Gastroesophageal sphincter (tissue), 3 donors: ENCODE results near the gene SPATA46.

Experiments
- CTCF ChIP-seq, 4 experiments: fragments of 200-600 bp in 2 of 4; fragments of 450-650 bp in 2 of 4; sonication (generic) in 1 of 4; IDR thresholded peaks; one replicate each; pipeline ENCODE4 v1.5.1; 2017 to 2019; ENCODE audit warnings: antibody characterized with exemption in 4 of 4, mild to moderate bottlenecking in 2 of 4, moderate library complexity in 2 of 4
- POLR2A ChIP-seq, 2 donors: fragments of 450-650 bp; IDR thresholded peaks; one replicate each; pipeline ENCODE4 v1.6.1; 2017; ENCODE audit warnings: antibody characterized with exemption in 2 of 2, mild to moderate bottlenecking in 2 of 2, moderate library complexity in 1 of 2

DNA sequence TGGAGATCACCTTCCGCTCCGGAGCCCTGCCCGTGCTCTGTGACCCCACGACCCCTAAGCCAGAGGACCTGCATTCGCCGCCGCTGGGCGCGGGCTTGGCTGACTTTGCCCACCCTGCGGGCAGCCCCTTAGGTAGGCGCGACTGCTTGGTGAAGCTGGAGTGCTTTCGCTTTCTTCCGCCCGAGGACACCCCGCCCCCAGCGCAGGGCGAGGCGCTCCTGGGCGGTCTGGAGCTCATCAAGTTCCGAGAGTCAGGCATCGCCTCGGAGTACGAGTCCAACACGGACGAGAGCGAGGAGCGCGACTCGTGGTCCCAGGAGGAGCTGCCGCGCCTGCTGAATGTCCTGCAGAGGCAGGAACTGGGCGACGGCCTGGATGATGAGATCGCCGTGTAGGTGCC is 9.6 kb downstream of the SPATA46 start:
- TF ChIP-seq POLR2A (IDR thresholded peaks at IDR 0.05) (no peak), CTCF (IDR thresholded peaks at IDR 0.05) (no peak)
